Calu3 (cell line): ENCODE results near the gene BMP8A. TPM values are rescaled to one million over a fixed set of nuclear protein-coding genes. Genes with fewer than 3 reads are reported as not detected.

ENCODE experiments used
- BruUV-seq: library from RNA; stranded (reverse); fragments of 400-500 nt; replicated peaks from 2 replicates; lab custom pipeline; 2021; lab: Mats Ljungman, UMichigan
- CTCF ChIA-PET: fragments of 300-600 bp; sonication (Branson Sonifier 250); formaldehyde crosslinking; loops from one replicate; lab custom pipeline; 2022; ENCODE audit warnings: antibody characterized with exemption; lab: Charles Lee
- DNase-seq: peaks from one replicate; pipeline ENCODE4 v3.0.0; 2022
- H3K27ac Mint-ChIP-seq: one replicate; pipeline ENCODE4 v1.8.0; 2022; ENCODE audit warnings: mixed read lengths; ENCODE audit not compliant: unreplicated experiment
- H3K27me3 Mint-ChIP-seq: one replicate; pipeline ENCODE4 v1.8.0; 2022; ENCODE audit warnings: mixed read lengths; ENCODE audit not compliant: unreplicated experiment
- H3K36me3 Mint-ChIP-seq: one replicate; pipeline ENCODE4 v1.8.0; 2022; ENCODE audit warnings: mild to moderate bottlenecking, moderate library complexity, mixed read lengths; ENCODE audit not compliant: insufficient read depth, unreplicated experiment
- H3K4me1 Mint-ChIP-seq: one replicate; pipeline ENCODE4 v1.8.0; 2022; ENCODE audit warnings: mild to moderate bottlenecking, low read depth, mixed read lengths; ENCODE audit not compliant: unreplicated experiment
- H3K4me3 Mint-ChIP-seq: one replicate; pipeline ENCODE4 v1.8.0; 2022; ENCODE audit warnings: mild to moderate bottlenecking, low read depth, moderate library complexity, mixed read lengths; ENCODE audit not compliant: unreplicated experiment
- H3K9me3 Mint-ChIP-seq: one replicate; pipeline ENCODE4 v1.8.0; 2022; ENCODE audit warnings: low read depth, mixed read lengths; ENCODE audit not compliant: unreplicated experiment
- intact Hi-C: fragments of 100-400 bp; cut with micrococcal nuclease; formaldehyde crosslinking; loops from one replicate; pipeline ENCODE4 v1.10.0; 2022; ENCODE audit not compliant: unreplicated experiment
- total RNA-seq: library from RNA; stranded (reverse); gene quantifications from 2 replicates; pipeline ENCODE4 v1.2.3, GENCODE V29; 2022
- TF ChIP-seq, protein P1 (sequence below): fragments of 200-600 bp; IDR thresholded peaks from one replicate; pipeline ENCODE4 v1.8.0; 2022; ENCODE audit warnings: antibody characterized with exemption; ENCODE audit not compliant: unreplicated experiment

Gene BMP8A
- total RNA-seq, 1 experiment from 2014 or later = 0.40 TPM

GRCh38 chr1:39528082-39528481 is 36.6 kb downstream of the BMP8A start:
- H3K9me3 Mint-ChIP-seq = no peaks in the 10 kb centered on the region
- no TSS peak for BruUV-seq
- CTCF ChIA-PET = no interaction called here
- no peak overlapping the region for H3K4me3 Mint-ChIP-seq
- H3K36me3 Mint-ChIP-seq = peaks cover 22% of the 10 kb centered on the region
- H3K4me1 Mint-ChIP-seq = no peaks in the 10 kb centered on the region
- DNase-seq = no peak
- no peak overlapping the region for H3K27ac Mint-ChIP-seq
- intact Hi-C loops = no loop called here
- TF ChIP-seq, protein P1, sequence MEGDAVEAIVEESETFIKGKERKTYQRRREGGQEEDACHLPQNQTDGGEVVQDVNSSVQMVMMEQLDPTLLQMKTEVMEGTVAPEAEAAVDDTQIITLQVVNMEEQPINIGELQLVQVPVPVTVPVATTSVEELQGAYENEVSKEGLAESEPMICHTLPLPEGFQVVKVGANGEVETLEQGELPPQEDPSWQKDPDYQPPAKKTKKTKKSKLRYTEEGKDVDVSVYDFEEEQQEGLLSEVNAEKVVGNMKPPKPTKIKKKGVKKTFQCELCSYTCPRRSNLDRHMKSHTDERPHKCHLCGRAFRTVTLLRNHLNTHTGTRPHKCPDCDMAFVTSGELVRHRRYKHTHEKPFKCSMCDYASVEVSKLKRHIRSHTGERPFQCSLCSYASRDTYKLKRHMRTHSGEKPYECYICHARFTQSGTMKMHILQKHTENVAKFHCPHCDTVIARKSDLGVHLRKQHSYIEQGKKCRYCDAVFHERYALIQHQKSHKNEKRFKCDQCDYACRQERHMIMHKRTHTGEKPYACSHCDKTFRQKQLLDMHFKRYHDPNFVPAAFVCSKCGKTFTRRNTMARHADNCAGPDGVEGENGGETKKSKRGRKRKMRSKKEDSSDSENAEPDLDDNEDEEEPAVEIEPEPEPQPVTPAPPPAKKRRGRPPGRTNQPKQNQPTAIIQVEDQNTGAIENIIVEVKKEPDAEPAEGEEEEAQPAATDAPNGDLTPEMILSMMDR = no peak
- H3K27me3 Mint-ChIP-seq = no peaks in the 10 kb centered on the region

DNA sequence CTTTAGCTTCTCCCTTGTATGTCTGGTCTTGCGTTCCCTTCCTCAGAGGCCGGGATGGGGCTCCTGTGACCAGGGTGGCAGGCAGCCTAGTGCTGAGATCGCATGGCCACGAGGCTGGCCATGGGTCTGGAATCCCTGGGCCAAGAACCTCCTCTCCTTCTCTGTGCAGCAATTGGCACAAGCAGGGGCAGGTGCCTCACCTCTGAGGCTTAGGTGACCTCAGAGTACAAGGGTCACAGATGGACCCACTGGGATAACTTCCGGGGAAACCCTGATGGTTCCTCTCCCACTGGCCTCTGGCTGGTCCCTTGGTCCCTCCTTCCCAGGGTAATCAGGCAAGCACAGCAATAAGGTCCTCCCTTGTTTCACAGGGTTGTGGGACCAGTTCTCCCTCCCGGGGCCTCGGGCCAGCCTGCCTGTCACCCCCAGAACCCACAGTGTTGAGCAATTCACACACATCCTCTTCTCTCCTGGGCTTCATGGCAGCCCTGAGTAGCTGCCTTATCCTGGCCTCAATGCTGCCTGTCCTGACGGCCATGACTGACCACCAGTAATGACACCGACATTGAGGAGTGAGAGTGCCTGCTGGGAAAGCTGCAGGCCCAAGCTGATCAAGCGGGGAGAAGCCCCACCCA is 38.6 kb downstream of the BMP8A start:
- BruUV-seq = no TSS peak
- no peaks in the 10 kb centered on the region for H3K4me1 Mint-ChIP-seq
- H3K27me3 Mint-ChIP-seq = no peaks in the 10 kb centered on the region
- DNase-seq = no peak
- no peaks in the 10 kb centered on the region for H3K9me3 Mint-ChIP-seq
- intact Hi-C loops = no loop called here
- TF ChIP-seq, protein P1 = no peak
- H3K36me3 Mint-ChIP-seq = peaks cover 7% of the 10 kb centered on the region
- CTCF ChIA-PET = no interaction called here
- no peak overlapping the region for H3K27ac Mint-ChIP-seq
- H3K4me3 Mint-ChIP-seq = no peak overlapping the region

DNA sequence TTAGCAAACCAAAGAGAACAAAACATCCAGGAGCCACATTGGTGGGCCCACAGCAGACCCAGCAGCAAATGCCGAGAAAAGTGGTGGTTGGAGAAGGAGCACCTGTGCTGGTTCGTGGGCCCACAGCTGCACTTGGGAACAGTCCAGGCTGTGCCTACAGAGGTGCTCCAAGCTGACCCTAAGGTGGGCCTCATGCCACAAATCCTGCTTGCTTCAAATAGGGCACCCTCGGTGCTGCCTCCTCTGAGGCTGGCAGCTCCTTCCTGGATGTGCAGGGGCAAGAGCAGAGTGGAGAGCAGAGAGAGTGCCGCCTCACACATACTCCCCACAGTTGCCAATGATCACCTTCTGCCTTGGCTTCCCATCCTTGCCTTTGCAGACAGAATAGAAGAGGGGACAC is 40.1 kb downstream of the BMP8A start:
- Mint-ChIP-seq H3K27ac (no peak overlapping the region), H3K36me3 (peaks cover 13% of the 10 kb centered on the region), H3K27me3 (no peaks in the 10 kb centered on the region), H3K9me3 (no peaks in the 10 kb centered on the region), H3K4me1 (no peaks in the 10 kb centered on the region), H3K4me3 (no peak overlapping the region)
- no peak for DNase-seq
- TF ChIP-seq, protein P1 = no peak
- no TSS peak for BruUV-seq
- CTCF ChIA-PET = no interaction called here
- intact Hi-C loops = no loop called here

GRCh38 chr1:39533442-39533841 is 42.0 kb downstream of the BMP8A start:
- H3K27ac Mint-ChIP-seq = no peak overlapping the region

More at GRCh38 chr1:39533442-39533841, 42.0 kb downstream of the BMP8A start:
- no peaks in the 10 kb centered on the region for H3K4me1 Mint-ChIP-seq
- CTCF ChIA-PET = no interaction called here
- no peaks in the 10 kb centered on the region for H3K9me3 Mint-ChIP-seq
- no TSS peak for BruUV-seq
- no peak for DNase-seq
- no peaks in the 10 kb centered on the region for H3K27me3 Mint-ChIP-seq
- peaks cover 13% of the 10 kb centered on the region for H3K36me3 Mint-ChIP-seq
- no peak overlapping the region for H3K4me3 Mint-ChIP-seq
- TF ChIP-seq, protein P1 = no peak
- intact Hi-C loops = no loop called here
